NCI-H1092 (cell line): Measurements from ENCODE around the gene HDHD3.
"Not testable (repeated sequence)": the region's sequence is repeated elsewhere in the genome, so short reads cannot be mapped to it uniquely, and the experiment has no call there.

ENCODE experiments used
- DNase-seq: peaks from one replicate; lab custom pipeline; 2025; lab: John Stamatoyannopoulos, UW

The HDHD3 gene

DNA sequence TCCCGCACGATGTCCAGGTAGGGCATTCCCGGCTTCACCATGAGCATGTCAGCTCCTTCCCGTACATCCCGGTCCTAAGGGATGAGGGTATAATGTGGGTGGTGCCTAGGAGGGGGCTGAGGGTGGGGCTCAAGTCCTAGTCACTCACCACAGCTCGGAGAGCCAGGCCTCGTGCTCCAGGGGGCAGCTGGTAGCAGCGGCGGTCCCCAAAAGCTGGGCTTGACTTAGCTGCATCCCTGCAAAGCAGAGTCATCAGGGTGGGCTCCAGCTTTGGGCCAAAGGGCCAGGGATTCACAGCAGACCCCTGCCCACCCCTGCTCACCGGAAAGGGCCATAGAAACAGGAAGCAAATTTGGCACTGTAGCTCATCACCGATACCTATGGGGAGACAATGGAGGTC, 12.7 kb upstream of the HDHD3 start:
- no peak for DNase-seq

GRCh38 chr9:113388833-113389232, 12.0 kb upstream of the HDHD3 start:
- DNase-seq: no peak

GRCh38 chr9:113387560-113388230, 10.9 kb upstream of the HDHD3 start:
- no peak for DNase-seq

DNA sequence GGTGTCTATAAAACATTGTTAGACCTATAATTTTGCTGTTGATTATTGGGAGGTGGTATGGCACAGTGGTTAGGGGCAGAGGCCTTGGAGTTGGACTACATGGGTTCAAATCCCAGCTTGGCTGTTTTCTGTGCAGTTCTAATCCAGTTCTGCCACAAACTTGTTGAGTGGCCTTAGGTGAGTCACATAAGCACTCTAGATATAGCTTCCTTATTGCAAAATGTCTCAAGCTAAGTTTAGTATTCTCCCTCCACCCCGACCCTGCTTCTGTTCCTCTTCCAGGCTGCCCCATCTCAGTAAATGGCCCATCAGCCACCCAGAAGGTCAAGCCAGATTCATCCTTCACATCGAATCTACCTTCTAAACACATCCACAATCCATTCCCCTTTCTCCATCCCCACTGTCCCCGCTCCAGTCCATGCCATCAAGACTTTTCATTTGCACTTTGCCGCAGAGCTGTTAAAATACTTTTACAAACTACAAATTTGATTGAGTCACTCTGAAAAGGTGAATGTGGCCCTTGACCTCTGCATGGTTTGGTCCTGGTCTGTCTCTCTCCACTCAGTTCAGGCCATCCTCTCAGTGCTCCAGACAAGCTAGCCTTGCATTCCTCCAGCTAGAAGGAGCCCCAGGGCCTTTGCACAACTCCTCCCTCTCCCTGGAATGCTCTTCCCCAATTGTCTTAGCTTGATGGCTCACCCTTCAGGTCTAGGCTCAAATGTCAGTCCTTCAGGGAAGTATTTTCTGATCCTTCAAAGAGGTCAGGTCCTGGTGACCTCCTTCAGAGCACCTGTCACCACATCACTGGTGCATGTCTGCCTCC, 10.0 kb upstream of the HDHD3 start:
- no peak for DNase-seq

DNA sequence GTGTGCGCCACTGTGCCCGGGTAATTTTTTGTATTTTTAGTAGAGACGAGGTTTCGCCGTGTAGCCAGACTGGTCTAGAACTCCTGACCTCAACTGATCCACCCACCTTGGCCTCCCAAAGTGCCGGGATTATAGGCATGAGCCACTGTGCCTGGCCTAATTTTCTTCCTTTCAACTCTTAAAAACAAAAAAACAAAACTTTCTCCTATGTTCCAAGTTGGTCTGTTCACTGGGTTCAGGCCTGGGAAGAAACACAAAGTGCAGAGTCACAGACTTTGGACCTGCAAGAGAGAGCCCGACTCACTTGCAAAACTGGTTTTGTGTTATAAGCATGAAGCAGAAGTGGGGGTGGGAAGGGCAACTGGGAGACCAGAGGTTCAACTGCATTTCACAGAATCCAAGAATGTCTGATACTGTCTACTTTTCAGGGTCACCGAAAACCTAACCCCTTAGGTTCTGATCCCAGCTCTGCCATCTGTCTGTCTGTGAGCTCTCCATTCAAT, 5.2 kb upstream of the HDHD3 start:
- DNase-seq: no peak

DNA sequence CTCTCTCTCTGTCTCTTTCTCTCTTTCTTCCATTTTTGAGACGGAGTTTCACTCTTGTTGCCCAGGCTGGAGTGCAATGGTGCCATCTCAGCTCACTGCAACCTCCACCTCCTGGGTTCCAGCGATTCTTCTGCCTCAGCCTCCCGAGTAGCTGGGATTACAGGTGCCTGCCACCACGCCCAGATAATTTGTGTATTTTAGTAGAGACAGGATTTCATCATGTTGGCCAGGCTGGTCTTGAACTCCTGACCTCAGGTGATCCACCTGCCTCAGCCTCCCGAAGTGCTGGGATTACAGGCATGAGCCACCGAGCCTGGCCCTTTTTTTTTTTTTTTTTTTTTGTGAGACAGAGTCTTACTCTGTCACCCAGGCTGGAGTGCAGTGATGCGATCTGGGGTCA, 4.7 kb upstream of the HDHD3 start:
- not testable (repeated sequence) for DNase-seq

DNA sequence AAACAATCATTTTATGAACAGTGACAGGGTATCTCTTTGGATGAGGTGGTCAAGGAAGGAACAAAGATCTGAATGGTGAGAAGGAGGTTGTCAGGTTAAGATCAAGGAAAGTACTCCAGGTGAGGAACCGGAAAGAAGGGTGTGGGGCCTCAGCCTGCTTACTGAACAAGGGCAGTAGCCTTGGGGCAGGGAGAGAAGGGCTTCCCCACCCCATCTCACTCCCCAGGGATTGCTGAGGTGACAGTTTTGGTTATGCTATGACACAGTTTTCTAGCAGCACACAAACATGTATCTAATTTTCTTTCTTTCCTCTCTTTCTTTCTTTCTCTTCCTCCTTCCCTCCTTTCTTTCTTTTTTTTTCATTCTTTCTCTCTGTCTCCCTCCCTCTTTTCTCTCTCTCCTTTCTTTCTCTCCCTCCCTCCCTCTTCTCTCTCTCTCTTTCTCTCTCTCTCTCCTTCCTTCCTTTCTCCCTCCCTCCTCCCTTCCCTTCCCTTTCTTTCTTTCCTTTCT, 4.1 kb upstream of the HDHD3 start:
- DNase-seq: no peak

- not testable (repeated sequence) for DNase-seq
Measured at GRCh38 chr9:113379829-113380210, 3.0 kb upstream of the HDHD3 start.

GRCh38 chr9:113379094-113379828, 2.5 kb upstream of the HDHD3 start:
- DNase-seq: not testable (repeated sequence)

DNA sequence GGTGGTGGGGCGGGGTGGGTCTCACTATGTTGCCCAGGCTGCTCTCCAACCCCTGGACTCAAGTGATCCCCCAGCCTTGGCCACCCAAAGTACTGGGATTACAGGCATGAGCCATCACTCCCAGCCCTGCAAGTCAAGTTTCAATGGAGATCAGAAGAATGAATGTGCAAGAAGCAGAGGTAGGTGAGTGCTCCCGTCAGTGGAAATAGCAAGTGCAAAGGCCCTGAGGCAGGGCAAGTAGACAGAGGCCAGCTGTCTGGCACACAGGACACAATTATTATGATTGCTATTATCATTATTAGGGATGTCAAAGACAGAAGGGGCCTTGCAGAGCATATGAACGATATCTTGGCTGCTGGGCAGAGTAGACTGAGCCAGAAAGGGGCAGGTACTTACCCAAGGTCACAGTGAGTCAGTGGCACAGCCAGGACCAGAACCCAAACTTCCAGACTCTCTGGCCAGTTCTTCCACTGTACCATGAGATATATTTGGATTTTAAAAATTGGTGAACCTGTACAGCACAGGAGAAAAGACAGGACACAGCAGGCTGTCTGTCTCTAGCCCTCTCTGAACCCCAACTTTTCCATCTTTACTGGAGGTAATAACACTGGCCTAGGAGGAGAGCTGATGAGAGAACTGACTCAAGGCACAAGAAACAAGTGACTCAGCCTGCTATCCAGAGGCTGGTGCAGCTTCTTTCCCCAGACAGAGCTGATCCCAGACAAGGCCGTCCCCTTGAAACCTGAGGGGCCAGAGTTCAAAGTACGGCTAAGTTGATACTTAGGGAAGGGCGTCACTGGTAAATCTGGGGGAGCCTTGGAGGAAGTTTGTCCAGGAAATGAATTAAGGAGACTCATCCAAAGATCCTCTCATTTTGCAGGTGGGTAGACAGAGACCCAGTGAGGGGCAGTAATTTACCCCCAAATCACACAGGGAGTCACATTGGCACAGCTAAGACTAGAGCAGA, 1.4 kb downstream of the HDHD3 start:
- no peak for DNase-seq

GRCh38 chr9:113373676-113374392, 3.0 kb downstream of the HDHD3 start:
- DNase-seq: no peak

DNA sequence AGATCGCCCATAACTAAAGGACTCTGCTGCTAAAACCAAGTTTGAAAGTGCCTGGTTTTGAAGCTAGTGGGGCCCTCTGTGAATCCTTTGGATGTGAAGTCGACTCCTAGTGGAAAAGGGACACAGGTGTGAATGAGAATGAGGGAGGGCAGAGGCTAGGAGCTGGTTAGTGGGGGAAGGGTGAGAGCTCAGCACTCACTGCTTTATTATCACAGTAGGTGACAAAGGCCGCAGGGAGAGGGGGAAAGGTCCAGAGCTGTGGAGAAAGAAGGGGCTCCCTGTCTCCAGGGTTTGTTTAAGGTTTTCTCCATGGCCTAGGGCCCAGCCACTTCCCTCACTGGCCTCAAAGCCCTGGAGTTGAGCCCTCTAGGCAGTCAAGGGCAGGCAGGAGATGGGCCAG, 3.5 kb downstream of the HDHD3 start:
- no peak for DNase-seq

DNA sequence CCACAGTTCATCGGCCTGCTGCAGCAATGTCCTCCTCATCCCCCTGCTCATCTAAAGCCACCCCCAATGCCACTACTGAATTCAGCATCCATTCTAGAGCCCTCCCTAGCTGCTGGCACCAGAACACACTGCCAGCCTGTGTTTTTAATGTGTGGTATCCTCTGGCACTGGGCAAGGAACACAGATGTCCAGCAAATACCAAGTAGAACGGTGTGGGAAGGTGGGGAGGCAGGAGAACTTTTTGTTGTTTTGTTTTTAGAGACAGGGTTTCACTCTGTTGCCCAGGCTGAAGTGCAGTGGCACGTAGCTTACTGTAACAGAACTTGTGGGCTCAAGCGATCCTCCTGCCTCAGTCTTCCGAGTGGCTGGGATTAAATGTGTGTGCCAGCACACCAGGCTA, 4.7 kb downstream of the HDHD3 start:
- no peak for DNase-seq

DNA sequence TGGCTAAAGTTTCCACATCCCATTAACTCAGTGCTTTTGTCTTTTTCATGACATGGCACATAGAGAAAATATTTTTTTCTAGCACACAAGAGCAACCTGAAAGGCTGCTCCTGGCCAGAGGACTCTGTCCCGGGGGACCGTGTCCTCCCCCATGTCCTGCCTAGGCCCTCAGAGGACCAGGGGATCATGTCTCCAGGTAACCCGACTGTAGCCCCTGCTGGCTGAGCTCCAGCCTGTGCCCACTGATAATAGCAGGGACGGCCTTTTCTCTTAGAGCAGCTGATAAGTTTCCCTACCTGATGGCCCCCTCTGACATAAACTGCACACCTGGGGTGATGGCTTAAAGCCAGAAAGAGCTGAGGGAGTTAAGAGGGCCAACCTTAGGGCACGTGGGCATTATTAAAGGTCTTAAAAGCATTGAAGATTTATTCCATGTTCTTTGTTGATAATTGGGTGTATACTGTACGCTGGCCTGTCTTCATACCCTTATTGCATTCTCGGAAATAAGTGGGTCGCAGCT, 5.9 kb downstream of the HDHD3 start:
- DNase-seq: no peak

DNA sequence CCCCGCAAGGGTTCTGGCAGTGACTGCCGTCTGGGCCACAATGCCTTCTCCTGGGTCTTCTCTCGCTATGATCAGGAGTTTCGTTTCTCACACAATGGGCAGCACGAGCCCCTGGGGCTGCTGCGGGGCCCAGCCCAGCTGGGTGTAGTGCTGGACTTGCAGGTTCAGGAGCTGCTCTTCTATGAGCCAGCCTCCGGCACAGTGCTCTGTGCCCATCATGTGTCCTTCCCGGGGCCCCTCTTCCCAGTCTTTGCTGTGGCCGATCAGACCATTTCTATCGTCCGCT, 7.0 kb downstream of the HDHD3 start:
- no peak for DNase-seq

GRCh38 chr9:113368982-113369854, 7.6 kb downstream of the HDHD3 start:
- no peak for DNase-seq

- DNase-seq: no peak
Measured at GRCh38 chr9:113368348-113368981, 8.3 kb downstream of the HDHD3 start.

DNA sequence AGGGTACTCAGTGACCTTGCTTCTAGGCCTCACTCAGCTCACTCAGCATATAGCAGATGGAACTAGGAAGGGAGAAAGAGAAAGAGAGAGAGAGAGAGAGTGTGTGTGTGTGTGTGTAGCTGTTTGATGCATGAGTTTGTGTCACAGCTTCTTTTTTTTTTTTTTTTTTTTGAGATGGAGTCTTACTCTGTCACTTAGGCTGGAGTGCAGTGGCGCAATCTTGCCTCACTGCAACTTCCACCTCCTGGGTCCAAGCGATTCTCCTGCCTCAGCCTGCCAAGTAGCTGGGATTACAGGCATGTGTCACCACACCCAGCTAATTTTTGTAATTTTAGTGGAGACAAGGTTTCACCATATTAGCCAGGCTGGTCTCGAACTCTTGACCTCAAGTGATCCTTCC, 11.1 kb downstream of the HDHD3 start:
- not testable (repeated sequence) for DNase-seq

- DNase-seq: no peak
Measured at GRCh38 chr9:113364951-113365350, 11.8 kb downstream of the HDHD3 start.
